GM18507 (cell line): Measurements from ENCODE around the gene CD58.

Experiments used
- DNase-seq: peaks from one replicate; pipeline ENCODE4 v3.0.0; 2011; ENCODE audit warnings: low read depth; ENCODE audit not compliant: insufficient read length; ENCODE audit errors: extremely low spot score
- FAIRE-seq: peaks from 2 replicates; lab custom pipeline; 2011; peaks lifted over from hg19 to GRCh38; lab: Jason Lieb, UNC

The CD58 gene

DNA sequence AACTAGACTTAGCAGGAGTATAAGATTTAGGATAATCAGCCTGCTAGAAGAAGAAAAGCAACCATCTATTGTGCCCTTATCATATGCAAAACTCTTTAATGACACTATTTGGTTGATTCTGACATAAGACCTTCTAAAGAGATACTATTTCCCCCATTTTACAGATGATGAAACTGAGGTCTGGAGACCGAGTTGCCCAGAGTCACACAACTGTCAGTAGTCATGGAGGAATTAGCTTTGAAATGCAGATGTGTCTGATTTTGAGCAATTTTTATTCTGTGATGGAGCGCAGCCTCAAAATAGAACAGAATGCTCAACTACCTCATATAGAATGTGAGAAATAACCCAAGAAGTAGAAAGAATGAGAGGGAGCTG is 69.0 kb downstream of the CD58 start:
- FAIRE-seq (no peak), DNase-seq (no peak)

DNA sequence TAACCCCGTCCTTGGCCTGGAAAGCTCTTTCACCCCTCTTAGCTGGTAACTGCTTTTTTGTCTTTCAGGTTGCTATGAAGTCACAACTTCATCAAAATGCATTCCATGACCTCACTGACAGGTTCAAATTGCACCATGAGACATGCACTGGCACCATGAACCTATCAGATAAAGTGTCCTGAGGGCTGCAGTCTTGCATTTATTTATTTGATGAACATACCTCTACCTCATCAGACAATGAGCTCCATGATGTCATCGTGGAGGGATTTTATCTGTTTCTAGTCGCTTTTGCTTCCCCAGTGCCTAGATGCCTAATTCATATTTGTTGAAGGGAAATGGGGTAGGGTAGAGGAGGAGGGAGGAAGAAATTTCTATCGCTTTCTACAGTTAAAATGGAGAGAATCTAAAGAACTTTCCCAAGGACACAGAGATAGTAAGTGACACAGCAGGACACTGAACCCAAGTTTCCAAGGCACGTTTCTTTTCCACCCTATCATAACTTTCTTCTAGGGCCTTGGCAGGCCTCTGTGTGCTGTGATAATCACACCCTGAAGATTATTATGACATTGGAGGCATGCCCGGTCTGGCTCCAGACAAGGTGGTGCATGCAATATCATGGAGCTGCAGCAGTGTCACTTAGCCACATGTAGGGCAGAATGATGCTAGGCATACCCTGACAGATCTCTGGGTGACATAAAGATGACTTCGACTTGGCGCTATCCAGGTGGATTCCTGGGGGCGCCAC is 69.5 kb downstream of the CD58 start:
- FAIRE-seq = no peak

DNA sequence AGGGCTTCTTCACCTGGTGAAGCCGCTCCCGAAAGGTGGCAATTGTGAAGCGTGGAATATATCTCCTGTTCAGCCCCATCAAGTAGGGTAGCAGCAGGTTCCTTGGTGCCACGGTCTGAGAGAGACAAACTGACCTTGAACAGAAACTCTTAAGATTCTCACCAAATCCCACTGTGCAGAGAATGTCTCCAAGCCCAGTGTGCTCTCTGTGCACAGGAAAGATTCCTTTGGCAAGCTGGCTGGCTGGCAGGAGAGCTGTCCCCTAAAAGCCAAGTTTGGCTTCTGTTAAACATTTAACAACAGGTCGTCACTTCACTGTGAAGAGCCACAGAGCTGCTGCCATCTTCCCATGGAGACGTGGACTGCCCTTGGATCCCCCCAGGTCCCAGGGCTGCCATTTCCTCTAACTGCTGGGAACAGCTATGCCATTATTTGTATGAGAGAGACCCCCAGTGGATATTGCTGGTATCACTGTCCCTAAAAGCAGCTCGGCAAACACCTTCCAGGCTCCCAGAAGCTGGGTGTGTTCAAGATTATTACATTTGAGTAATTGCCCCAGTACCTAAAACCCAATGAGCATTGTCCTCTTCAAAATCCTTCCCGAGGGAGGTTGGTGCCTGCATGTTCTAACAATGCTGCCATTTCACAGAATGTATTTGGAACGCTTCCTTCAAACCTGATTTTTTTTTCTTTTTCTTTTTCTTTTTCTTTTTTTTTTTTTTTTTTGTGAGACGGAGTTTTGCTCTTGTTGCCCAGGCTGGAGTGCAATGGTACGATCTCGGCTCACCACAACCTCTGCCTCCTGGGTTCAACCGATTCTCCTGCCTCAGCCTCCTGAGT is 71.8 kb downstream of the CD58 start:
- peak; percentile 28 for DNase-seq
- no peak for FAIRE-seq

More for the DNA sequence above, 69.5 kb downstream of the CD58 start:
- DNase-seq = no peak

DNA sequence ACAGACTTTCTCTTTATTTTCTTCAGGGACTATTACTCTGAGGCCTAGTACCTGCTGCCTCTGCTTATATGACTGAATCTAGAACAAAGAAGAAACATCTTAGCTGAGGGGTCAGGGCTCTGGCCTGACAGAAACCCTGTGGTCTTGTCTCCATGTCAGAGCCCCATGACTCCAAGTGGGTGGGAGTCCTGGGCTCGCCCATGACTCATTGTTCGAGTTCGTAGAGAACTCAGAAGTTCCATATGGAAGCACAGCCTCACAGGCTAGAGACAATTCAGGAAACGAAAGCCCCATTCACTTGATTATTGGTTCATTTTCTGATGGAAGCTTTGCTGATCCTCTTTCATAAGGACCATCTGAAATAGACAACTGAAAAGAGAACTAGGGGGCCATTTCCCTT is 73.2 kb downstream of the CD58 start:
- DNase-seq (no peak), FAIRE-seq (no peak)

DNA sequence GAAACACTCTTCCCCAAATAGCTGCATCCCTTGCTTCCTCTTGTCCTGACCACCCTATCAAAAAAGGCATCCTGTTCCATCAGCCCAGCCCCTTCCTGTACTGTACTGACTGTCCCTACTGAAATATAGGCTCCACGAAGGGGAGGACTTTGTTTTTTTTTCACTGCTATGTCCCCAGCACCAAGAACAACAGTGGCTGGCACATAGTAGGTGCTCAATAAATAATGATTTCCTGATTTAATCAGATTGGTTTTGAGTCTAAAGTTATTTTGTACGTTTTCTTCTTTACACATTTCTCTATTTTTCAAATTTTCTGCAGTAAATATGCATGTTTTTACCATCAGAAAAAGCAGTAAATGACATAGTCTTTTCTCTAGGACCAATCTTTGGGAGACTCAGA is 73.9 kb downstream of the CD58 start:
- DNase-seq = no peak
- no peak for FAIRE-seq

DNA sequence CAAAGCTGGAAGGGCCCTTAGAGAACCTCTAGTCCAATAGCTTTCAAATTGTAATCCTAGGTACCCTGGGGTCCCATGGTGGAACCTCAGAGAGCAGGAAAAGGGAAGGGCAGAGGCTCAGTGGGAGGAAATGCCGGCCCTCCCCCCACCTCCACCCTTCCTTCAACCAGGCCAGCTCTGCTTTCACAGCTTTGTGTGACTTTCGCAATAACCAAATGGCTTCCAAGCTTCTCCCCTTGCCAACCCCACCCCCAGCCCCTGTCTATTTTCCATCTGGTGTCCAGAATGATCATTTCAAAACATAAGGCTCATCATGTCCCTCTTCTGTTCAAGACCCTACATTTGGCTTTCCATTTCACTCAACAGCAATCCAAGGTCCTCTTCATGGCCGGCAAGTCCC is 74.4 kb downstream of the CD58 start:
- no peak for DNase-seq
- no peak for FAIRE-seq

DNA sequence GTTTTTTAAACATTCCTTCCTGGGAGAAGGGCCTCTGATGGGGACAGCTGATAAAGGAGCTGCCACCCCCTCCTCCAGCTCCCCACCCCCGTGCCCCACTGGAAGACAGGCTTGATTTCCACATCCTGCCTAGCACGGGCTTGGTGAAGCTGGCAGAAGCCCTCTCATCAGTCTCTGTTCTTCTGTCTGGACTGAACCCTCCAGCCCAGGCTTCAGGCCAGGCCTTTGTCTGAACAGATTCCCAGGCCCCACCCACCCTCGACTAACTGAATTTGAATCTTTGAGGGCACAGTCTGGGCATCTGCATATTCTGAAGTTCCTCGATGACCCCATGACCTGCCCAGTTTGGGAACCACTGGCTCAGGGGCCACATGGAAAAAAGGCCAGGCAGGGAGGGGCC is 75.3 kb downstream of the CD58 start:
- FAIRE-seq = no peak
- DNase-seq = no peak

DNA sequence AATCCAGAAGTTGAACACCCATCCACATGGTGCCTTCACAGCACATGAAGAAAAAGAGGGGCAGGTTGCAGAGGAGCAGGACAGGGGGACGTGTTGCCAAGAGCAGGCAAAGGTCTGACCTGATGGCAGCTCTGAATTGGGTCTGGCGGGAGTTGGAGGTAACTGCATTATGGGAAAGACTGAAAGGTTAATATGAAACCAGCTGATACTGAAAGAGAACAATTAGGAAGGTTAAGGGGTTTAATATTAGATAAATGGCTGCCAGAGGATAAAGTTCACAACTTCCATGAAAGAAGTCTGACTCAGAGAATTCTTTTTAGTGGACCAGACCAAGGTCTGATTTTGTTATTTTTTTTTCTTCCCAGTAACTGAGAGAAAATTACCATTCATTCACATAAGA is 76.1 kb downstream of the CD58 start:
- FAIRE-seq (no peak), DNase-seq (no peak)

DNA sequence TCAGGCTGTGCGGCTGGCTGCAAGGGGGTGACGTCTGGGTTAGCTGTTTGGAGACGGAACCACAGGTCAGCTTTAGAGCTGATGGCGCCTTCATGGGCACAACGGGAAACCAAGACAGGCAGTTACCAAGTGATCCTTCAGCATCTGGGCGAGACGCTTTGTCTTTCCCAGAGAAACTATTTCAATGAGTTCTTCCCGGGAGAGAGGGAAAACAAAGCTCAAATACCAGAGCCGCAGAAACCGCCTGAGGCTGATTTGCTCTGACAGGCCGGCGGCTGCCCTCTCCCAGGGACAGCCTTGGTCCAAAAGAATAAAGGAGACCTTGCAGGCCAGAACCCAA is 76.5 kb downstream of the CD58 start:
- FAIRE-seq = no peak
- DNase-seq = no peak

DNA sequence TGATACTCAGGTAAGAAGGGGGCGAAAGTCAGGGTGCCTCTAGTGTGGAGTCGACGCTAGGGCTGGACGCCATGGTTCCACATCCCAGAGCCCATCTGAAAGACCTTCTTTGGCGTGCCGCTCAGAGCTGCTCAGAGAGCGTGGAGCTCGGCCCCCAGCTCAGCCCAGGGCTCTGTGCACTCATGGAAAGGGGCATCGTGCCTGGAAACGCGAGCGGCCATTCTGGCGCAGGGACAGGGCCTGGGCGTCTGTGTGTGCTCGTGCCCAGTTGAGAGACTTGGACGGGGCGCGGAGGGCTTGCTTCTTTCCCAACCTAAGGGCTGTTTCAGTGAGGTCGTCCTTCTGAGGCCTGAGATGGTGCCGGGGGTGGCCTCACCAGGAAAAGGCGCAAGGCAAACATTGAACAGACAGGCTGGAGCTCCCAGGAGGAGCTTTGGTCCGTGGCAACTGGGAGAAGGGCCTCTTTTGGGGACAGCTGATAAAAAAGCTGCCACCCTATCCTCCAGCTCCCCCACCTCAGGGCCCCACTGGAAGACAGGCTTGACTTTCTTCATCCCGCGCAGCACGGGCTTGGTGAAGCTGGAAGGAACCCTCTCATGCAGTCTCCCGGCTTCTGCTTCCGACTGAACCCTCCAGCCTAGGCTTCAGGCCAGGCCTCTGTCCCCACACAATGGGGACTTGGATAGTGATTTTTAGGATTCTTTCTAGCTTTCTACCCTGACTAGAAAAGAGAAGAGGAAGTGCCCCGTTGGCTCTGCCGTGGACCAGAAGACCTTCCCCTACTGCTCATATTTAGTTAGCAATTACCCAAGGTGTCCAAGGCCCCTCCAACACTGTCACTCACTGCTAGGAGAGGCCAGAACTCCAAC is 77.1 kb downstream of the CD58 start:
- DNase-seq (no peak), FAIRE-seq (no peak)

DNA sequence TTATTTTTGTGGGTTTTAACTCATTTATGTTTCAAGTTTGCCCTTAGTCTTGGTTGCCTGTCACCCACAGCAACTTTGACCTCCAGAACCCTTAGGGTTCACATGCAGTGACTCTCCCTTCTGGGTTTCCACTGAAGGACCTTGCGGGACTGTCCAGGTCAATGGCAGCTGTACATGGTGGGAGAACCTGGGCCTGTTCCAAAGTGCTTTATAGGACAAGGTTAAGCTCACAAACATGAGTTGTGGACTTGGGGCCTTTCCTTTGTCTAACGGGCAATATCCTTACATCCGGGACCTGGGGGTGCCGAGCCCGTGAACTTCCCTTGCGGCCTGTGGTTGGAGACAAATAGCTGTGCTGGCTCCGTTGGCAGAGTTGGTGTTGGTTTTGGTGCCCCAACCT is 77.8 kb downstream of the CD58 start:
- DNase-seq (no peak), FAIRE-seq (no peak)

DNA sequence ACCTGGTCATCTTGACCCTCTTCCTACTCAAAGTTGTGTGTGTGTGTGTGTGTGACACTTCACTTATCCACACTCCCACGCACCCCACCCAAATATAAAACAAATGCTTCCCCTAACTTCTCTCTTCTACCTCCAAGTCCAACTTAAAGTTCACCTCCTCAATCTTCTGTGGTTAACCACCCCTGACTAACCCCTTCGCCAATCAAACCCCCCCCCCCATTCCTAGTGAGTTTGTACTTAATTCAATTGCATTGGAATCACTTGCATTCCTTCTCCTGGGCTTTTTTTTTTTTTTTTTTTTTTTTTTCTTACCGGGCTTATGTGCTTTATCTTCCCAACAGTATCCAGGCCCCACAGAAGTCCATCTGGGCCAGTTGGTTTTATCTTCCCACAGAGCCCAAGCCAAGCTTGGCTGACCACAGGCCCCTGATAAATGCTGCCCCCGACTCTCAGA is 78.4 kb downstream of the CD58 start:
- DNase-seq (no peak), FAIRE-seq (no peak)

DNA sequence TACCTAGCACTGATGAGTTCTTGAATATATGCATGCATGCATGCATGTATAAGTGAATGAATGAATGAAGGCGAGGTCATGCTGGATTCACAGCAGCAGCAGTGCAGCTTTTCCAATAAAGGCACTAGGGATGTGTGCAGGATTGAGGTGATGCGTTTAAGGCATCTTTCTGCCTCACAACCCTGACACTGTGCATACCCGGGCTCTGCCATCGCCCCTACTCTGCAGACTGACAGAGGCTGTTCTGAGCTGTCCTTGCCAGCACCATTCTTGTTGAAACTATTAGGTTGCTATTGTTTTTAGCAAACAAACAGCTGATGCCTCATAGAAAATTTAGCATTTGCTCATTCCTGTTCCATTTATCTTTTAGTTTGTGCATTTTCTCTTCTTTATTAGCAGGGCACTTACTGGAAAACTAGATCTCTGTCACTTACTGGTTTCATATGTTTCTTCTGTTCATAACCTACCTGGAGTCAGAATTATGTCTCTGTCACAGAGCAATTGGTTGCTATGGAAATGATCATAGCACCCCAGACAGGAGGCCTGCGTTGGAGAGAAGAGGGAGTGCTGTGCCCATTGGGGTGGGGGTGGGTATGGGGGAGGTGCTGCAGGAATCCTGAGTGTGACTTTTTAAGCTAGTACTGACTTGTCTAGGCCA is 79.0 kb downstream of the CD58 start:
- FAIRE-seq (no peak), DNase-seq (no peak)

DNA sequence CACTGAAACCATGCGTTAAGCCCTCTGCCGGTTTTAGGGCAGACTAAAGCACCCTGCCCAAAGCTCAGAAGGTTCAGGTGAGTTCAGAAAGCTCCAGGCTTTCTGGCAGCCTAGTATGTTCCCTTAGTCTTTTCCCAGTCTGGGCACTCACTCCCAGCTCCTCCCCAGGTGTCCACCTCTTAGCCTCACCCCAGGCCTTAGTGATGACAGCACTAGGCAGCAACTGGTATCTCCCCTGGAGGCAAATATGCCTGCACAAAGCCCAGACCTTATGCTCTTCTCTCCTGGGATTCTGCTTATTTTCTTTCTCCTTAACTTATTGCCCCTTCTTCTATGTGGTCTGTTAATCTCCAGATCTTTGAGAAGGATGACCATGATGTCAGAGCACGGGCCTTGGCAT is 80.2 kb downstream of the CD58 start:
- DNase-seq (no peak), FAIRE-seq (no peak)

DNA sequence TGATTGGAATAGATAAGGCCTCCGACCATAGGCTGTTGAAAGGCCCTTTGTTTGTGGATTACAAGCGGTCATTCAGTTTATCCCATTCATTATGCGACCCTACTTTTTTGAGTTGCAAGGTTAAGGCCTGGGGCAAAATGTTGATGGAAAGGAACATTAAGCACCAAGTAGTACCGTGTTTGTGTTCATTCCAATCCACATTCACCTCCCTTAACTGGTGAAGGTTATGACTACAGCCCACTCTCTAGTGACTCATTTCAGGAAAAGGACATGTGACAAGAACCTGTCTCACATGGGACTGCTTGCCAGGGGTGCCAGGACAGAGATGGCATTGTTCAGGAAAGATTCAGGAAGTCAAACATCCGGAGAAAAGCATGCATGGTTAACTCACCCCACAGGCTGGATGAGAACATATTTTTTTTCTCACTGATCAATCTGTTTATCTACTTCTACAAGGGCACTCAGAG is 81.6 kb downstream of the CD58 start:
- DNase-seq (no peak), FAIRE-seq (peak; percentile 53)

DNA sequence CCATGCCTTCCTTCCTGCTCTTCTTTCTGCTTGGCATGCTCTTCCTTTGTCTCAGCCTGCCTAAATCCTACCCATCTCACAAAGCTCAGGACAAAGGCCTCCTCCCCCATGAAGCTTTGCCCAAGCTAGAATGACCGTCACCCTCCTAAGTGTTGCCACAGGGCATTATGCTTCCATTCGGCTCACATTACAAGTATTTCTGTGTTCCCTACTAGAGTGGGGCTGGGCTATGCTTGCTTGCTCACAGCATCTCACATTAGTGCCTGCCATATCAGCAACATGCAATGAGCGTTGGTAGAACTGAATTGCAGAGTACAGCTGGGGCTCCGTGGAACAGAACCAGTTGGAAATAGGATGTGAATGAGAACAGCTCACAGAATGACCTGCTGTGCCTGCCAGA is 82.8 kb downstream of the CD58 start:
- no peak for DNase-seq
- FAIRE-seq = no peak

DNA sequence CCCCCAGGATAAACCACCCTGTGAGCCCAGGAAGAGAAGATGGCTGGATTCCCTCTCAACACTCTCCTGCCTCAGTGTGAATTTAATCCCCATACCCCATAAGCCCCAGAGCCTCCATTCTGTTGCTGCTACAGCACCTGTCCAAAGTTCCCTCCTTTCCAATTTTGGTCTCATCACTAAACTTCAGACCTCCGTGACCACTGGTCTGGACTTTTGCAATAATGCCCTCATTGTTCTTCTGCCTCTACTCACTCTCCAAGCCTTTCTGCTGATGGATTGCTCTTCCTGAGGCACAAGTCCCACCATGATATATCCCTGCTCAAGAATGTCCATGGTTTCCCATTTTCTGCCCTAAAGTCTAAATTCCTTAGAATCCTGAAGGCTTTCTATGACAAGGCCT is 83.2 kb downstream of the CD58 start:
- FAIRE-seq (no peak), DNase-seq (no peak)

DNA sequence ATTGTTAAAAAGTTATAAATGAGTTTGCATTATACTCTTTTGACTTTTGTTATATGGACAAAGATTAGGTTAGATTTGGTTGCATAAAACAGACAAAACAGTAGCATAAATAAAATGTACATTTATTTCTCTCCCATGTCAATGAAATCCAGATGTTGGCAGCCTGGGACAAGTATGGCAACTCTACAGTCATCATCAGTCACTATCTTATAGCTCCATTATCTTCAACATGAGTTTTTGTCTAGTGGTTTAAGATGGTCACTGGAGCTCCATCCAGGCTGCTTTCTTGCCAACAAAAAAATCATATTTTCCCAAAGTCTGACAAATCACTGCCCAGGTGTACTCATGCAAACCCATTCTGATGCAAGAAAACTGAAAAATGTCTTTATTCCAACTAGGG is 83.8 kb downstream of the CD58 start:
- FAIRE-seq = no peak
- DNase-seq = no peak

DNA sequence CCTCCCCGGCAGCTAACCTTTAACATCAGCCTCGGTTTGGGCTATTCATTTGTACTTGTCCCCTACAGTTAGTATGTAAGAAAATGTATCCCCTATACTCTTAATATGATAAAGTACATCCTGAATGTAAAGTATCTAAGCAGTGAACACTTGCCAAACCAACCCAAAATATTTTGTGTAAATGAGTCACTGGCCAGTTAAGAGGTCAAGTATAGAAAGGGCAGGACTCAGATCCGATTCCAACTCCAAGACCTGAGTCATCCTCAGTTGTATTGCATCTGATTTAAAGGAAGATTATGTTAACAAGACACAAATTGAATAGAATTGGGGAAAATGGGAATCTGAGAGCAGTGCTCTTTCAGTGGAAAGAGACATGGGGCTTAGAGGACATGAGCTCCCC is 84.4 kb downstream of the CD58 start:
- FAIRE-seq (no peak), DNase-seq (no peak)

DNA sequence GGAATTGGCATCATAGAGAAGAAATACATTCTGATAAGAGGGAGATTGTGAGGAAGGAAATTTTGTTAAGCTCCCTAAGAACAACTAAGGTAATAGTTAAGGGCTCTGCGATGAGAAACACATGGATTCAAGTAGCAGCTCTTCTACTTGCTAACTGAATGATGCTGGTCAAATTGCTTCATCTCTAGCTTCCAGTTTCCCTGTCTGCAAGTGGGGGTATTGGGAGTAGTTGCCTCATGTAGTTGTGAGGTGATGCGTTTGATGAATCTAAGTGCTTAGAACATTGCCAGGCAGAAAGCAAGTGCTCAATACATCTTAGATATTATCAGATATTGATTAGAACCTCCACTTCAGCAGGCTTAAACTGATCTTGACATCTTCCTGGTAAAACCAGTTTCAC is 84.8 kb downstream of the CD58 start:
- no peak for DNase-seq
- FAIRE-seq = no peak
